Measurements from ENCODE around the gene NSUN4.
A peak's percentile ranks its signal among the peaks of the same experiment; 100 is the strongest.
"Not testable (repeated sequence)": the region's sequence is repeated elsewhere in the genome, so short reads cannot be mapped to it uniquely, and the experiment has no call there.

Gene NSUN4

DNA sequence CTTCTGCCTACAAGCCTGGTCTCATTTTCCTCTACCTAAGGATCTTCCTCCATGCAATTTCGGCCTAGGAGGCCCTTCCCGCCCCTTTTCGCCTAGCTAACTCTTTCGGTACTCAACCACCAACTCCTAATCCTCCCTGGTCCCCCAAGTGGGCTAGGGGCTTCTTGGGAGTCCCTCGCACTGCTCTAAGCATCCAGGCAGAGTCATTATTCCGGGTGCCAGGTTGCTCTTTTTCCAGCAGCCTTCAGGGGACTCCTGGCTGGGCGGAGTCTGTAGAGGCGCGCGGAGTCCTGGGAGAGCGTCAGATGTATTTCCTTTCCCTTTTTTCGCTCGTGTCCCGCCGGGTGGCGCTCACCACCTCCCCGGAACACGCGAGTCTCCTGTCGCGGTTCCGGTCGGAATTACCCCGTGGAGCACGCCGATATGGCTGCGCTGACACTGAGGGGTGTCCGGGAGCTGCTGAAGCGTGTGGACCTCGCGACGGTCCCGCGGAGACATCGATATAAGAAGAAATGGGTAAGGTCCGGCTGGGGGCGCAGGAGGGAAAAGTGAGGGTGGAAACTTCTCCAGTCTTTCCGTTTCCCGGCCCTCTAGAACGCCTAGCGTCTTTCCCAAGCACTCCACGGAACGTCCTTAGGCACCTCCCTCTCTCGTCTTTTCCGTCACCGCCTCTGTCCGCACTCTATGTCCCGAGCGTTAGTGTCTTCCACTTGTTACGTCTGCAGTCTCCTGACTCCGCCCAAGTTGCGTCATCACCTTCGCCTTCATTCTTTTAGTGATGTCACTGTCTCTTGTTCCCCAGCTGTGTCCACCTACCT, at the start of gene NSUN4:
Gene NSUN4, plus strand, starts transcription at position 404 of the 818 bp plus-strand sequence. Its CDS starts 20 bp downstream, at position 424.
- DNase-seq, result peak; percentile 78

GRCh38 chr1:46295306-46295705, 45.3 kb upstream of the NSUN4 start:
- DNase-seq, result no peak

DNA sequence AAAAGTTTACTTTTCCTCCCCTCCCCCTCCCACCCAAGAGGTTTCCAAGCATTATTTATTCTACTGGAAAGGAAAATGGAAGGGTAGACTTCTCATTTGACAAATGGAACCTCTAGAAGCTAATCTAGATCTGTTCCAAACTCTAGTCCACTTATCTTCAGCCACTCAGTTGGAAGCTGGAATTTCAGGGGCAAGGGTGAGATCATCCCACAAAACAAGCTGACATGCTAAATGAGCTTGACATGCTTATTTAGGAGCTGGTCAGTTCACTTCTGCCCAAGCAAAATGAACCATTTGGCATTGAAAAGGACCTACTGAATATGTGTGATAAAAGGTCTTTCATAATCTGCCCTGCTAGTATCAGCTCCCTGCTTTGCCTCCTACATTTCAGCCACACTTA, 42.2 kb upstream of the NSUN4 start:
- no peak for DNase-seq

DNA sequence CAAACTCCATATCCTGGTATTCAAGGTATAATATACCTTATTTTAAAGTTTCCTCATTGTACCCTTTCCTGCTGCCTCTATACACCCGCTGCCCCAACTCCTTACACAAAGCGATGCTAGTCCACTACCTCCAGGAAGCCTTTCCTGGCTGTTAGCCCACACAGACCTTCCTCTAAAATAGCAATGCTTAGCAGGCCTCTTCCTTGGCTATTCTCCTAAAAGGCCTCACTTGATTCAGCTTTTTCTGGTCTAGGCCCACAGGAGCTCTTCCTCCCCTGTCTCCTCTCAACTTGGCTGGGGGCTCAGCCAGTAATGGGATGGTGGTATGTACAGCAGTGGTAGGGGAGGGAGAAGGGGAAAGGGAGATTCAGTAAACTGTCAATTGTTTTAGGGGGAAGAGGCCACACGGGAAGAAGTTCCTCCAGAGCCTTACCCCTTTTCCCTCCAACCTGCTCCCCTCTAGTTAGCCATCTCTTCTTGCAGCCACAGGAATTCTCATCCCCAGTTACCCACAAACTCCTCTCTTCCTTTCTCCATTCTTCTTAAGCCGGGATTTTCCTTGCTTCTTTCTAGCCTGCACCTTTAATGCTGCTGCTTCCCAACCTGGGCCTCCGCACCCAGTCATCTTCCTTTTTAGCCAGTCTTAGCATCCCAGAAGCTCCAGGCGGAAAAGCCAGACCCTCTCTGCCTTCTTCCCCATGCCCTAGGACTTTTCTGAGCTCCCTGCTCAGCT, 39.8 kb upstream of the NSUN4 start:
- no peak for DNase-seq

GRCh38 chr1:46301406-46301807, 39.2 kb upstream of the NSUN4 start:
- DNase-seq, result no peak

DNA sequence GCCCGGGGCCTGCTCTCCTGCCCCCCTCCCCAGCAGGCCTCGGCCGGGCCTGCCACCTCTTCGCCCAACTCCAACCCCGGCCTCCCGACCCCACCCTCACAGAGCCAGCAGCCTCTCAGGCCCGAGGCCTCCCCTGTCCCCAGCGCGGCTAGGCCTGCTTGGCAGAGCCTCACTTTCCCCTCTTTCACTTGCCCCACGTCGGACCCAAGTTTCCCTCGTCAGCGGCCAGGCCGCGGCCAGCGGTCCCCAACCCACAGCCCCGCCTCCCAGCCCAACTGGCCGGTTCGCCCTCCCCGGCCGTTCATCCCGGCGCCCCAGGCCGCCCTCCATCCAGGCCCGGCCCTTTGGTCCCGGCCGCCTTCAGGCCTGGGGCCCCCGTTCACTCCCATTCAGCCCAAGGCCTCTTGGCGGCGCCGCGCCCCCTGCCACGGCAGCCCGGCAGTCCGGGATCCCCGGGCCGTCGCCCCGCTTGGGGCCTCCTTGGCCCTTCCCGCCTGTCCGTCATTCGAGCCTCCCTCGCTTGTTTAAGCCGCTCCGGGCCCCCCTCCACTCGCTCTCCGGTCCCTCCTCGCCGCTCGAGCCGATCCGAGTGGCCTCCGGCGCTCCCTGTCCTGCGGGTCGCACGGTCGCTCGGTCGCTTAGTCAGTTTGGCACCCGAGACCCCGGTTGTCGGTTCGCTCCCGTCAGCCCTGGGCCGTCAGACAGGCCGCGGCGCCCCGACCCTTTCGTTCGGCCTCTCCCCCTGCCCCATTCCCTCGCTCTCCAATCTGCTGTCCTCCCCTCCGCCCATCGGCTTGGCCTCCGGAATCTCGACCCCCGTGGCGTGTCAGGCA, 38.6 kb upstream of the NSUN4 start:
- no peak for DNase-seq

GRCh38 chr1:46302641-46303037, 38.0 kb upstream of the NSUN4 start:
- DNase-seq, result no peak

GRCh38 chr1:46303038-46303871, 37.4 kb upstream of the NSUN4 start, which contains the start of the genes LRRC41 and UQCRH:
Gene LRRC41, minus strand, starts transcription at chr1:46303616. Its CDS starts 294 bp downstream, at chr1:46303322.
Gene UQCRH, plus strand, starts transcription at chr1:46303698. Its CDS starts 69 bp downstream, at chr1:46303767.
- DNase-seq, result peak; percentile 68

DNA sequence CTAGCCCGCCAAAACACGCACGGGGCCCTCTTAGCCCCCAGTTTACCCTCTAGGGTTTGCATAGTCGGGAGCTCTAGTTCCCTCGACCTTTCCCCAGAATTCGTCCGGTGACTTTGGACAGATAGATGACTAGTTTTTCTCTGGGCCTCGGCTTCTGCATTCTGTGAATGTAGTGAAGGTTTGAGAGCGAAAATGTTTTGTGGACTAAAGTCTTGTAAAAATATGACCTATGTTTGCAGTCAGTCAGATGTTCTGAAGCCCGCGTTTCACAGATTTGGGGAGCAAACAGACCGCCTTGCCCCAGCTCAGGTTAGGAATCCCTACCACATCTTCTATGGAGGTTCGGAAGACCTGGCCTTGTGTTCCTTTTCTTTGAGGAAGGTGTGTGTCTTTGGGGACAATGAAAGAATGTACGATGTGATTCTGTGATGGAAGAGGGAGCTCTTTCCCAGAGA, 36.7 kb upstream of the NSUN4 start:
- no peak for DNase-seq

GRCh38 chr1:46306159-46306530, 34.5 kb upstream of the NSUN4 start:
- no peak for DNase-seq

GRCh38 chr1:46309401-46310159, 31.0 kb upstream of the NSUN4 start:
- no peak for DNase-seq

DNA sequence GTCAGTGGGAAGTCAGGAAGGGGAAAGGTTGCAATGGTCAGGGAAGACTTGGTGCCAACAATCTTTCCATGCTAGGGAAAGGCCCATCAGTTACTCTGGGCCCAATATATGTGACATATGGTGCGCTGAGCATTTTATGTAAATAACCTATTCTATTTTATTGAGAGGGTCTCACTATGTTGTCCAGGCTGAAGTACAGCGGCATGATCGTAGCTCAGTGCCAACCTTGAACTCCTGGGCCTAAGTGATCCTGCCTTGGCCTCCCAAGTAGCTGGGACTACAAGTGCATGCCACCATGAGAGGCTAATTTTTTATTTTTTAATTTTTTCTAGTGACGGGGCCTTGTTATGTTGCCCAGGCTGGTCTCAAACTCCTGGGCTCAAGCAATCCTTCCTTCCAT, 30.3 kb upstream of the NSUN4 start:
- DNase-seq, result no peak

DNA sequence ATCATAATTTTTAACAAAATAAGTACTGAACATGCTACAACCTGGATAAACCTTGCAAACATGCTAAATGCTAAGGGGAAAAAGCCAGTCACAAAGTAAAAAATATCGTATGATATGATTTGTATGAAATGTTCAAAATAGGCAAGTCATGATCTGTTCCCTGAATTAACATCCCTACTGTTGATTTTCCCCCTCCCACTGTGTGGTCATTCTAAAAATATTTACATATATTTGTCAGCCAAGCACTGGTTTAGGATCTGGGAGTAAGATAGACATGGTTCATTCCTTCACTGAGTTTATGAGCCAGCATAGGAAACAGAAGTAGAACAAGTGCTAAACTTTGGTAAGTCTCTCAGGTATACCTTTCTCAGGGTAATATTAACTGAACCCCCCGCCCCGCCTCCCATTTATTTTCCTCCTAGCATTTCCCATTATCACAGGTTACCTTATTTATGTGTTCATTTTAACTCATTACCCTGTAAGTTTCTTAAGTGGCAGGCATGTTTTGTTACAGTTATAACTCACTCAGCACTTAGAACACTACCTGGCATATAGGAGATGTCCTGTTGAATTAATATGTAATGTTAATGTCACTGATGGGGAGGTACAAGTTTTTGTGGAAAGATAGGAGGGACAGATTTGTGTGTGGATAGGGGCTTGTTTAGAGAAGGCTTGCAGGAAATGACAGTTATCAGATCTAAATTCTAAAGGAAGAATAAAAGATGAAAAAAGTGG, 24.8 kb upstream of the NSUN4 start:
- DNase-seq, result no peak

DNA sequence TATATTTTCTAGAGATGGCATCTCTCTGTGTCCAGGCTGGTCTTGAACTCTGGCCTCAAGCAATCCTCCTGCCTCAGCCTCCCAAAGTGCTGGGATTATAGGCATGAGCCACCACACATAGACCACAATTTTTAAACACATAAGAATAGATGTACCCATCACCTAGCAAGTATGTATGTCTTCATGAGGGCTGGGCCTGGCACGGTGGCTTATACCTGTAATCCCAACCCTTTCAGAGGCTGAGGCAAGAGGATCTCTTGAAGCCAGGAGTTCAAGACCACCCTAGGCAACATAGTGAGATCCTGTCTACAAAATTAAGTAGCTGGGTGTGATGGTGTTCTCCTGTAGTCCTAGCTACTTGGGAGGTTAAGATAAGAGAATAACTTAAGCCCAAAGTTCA, 23.3 kb upstream of the NSUN4 start:
- no peak for DNase-seq

- not testable (repeated sequence) for DNase-seq
Observed at GRCh38 chr1:46319301-46319700, 21.3 kb upstream of the NSUN4 start.

GRCh38 chr1:46319960-46320914, 20.4 kb upstream of the NSUN4 start:
- DNase-seq, result peak; percentile 36

- not testable (repeated sequence) for DNase-seq
Observed at GRCh38 chr1:46322191-46322590, 18.4 kb upstream of the NSUN4 start.

DNA sequence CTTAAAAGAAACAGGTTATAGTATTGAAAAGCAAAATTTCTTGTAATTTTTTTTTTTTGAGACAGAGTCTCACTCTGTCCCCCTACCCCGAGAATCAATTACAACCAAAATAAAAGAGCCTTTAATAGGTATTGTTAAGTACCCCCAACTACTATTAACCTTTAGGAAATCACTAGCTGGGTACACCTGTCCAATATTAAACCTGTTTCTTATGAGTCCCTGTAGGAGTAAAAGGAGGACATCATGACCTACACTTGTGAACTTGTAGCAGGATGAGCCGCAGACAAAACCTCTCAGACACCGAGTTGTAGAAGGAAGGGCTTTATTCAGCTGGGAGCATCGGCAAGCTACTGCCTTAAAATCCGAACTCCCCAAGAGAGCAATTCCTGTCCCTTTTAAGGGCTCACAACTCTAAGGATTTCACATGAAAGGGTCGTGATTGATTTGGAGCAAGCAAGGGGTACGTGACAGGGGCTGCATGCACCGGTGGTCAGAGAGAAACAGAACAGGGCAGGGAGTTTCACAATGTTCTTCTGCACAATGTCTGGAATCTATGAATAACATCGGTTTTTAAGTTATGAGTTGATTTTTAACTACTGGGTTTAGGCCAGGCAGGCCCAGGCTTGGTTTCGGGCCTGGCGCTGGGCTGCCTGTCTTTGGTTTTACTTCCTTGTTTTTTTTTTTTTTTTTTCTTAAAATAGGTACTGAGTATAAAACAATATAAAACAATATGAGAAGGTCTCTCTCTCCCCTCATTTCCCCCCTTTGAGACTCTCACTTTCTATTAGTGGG, 15.1 kb upstream of the NSUN4 start:
- DNase-seq, result not testable (repeated sequence)
